Hepatocyte (in vitro differentiated cells): ENCODE results near the gene DHDH. TPM values are rescaled to one million over a fixed set of nuclear protein-coding genes. Genes with fewer than 3 reads are reported as not detected.
A peak's percentile ranks its signal among the peaks of the same experiment; 100 is the strongest.

Experiments used
- DNase-seq: peaks from one replicate; pipeline ENCODE4 v3.0.0-alpha.2; 2016; ENCODE audit warnings: low spot score
- H2AFZ ChIP-seq: fragments of 200-600 bp; sonication (generic); 2 replicates; pipeline ENCODE4 v1.6.0; 2016; ENCODE audit warnings: antibody characterized with exemption, mild to moderate bottlenecking
- H3K27ac ChIP-seq: fragments of 200-600 bp; sonication (generic); 2 replicates; pipeline ENCODE4 v1.5.1; 2016; ENCODE audit warnings: mild to moderate bottlenecking
- H3K27me3 ChIP-seq: fragments of 200-600 bp; sonication (generic); 2 replicates; pipeline ENCODE4 v1.6.1; 2016
- H3K36me3 ChIP-seq: fragments of 200-600 bp; sonication (generic); replicated peaks from 2 replicates; pipeline ENCODE4 v1.5.1; 2016; ENCODE audit warnings: low read depth; ENCODE audit not compliant: insufficient read depth
- H3K4me1 ChIP-seq: fragments of 200-600 bp; sonication (generic); 2 replicates; pipeline ENCODE4 v1.5.1; 2016; ENCODE audit warnings: mild to moderate bottlenecking, moderate library complexity; ENCODE audit not compliant: insufficient read depth
- H3K4me2 ChIP-seq: fragments of 200-600 bp; sonication (generic); 2 replicates; pipeline ENCODE4 v1.6.0; 2016
- H3K4me3 ChIP-seq: fragments of 200-600 bp; sonication (generic); 2 replicates; pipeline ENCODE4 v1.5.1; 2016; ENCODE audit warnings: mild to moderate bottlenecking
- H3K79me2 ChIP-seq: fragments of 200-600 bp; sonication (generic); 2 replicates; pipeline ENCODE4 v1.6.0; 2017; ENCODE audit warnings: mild to moderate bottlenecking
- H3K9me2 ChIP-seq: fragments of 200-600 bp; sonication (generic); replicated peaks from 2 replicates; pipeline ENCODE4 v1.6.0; 2017; ENCODE audit warnings: mild to moderate bottlenecking; ENCODE audit not compliant: insufficient read depth
- H3K9me3 ChIP-seq: fragments of 200-600 bp; sonication (generic); 2 replicates; pipeline ENCODE4 v1.5.1; 2016; ENCODE audit warnings: low read depth, mild to moderate bottlenecking
- H4K20me1 ChIP-seq: fragments of 200-600 bp; sonication (generic); 2 replicates; pipeline ENCODE4 v1.6.0; 2016; ENCODE audit warnings: mild to moderate bottlenecking; ENCODE audit not compliant: insufficient read depth, poor library complexity, severe bottlenecking
- CTCF ChIP-seq: fragments of 200-600 bp; sonication (generic); IDR thresholded peaks from 2 replicates; pipeline ENCODE4 v1.5.1; 2016; ENCODE audit warnings: antibody characterized with exemption, mild to moderate bottlenecking; ENCODE audit not compliant: poor library complexity
- EZH2 ChIP-seq: fragments of 200-600 bp; sonication (generic); IDR thresholded peaks from 2 replicates; pipeline ENCODE4 v1.6.1; 2016; ENCODE audit warnings: antibody characterized with exemption, mild to moderate bottlenecking, borderline replicate concordance
- EZH2phosphoT487 ChIP-seq: fragments of 200-600 bp; sonication (generic); IDR thresholded peaks from one replicate; pipeline ENCODE4 v1.6.1; 2018; ENCODE audit warnings: antibody characterized with exemption, mild to moderate bottlenecking, low read depth, moderate library complexity; ENCODE audit not compliant: unreplicated experiment, severe bottlenecking
- WGBS: methylation state at CpG from one replicate; pipeline ENCODE4 v1.1.6; 2016; ENCODE audit warnings: low lambda C conversion rate; ENCODE audit errors: missing lambda C conversion rate; 5-methylcytosine and 5-hydroxymethylcytosine counted together
- polyA plus RNA-seq: library from polyadenylated mRNA; unstranded; fragments of >200 nt; fragmentation: Nextera tagmentation; extraction: Ambion mirVana; gene quantifications from 2 replicates; pipeline ENCODE4 v1.2.1, GENCODE V29; 2016
- total RNA-seq: library from RNA; depleted of rRNA; stranded (reverse); fragments of >200 nt; gene quantifications from 2 replicates; pipeline ENCODE4 v1.2.3, GENCODE V29; 2014

DHDH gene
- total and polyA plus RNA-seq, 2 experiments from 2014 or later = 2.9 to 3.7 TPM

GRCh38 chr19:48965806-48966540 lies 32.5 kb downstream of the DHDH start:
- Histone ChIP-seq H3K9me3 (no peaks in the 10 kb centered on the region), H3K27me3 (no peaks in the 10 kb centered on the region), H3K79me2 (peaks cover 20% of the 10 kb centered on the region), H3K4me3 (peak overlapping the region; percentile 83), H2AFZ (no peak overlapping the region), H3K4me1 (peaks cover 27% of the 10 kb centered on the region), H3K27ac (peak overlapping the region; percentile 83), H4K20me1 (peaks cover 21% of the 10 kb centered on the region), H3K9me2 (no peaks in the 10 kb centered on the region), H3K4me2 (peak overlapping the region; percentile 85), H3K36me3 (no peaks in the 10 kb centered on the region)
- no peak for TF ChIP-seq CTCF
- TF ChIP-seq EZH2phosphoT487 = no peak
- no peak for TF ChIP-seq EZH2
- DNase-seq = peak; percentile 88
- WGBS = 12% methylated on average over 36 of the region's 36 CpGs

- Histone ChIP-seq H3K9me2 (no peaks in the 10 kb centered on the region), H2AFZ (no peak overlapping the region), H4K20me1 (peaks cover 21% of the 10 kb centered on the region), H3K4me3 (peak overlapping the region; percentile 83), H3K27ac (peak overlapping the region; percentile 83), H3K27me3 (no peaks in the 10 kb centered on the region), H3K4me1 (peaks cover 26% of the 10 kb centered on the region), H3K4me2 (peak overlapping the region; percentile 85), H3K36me3 (no peaks in the 10 kb centered on the region), H3K9me3 (no peaks in the 10 kb centered on the region), H3K79me2 (peaks cover 20% of the 10 kb centered on the region)
- TF ChIP-seq EZH2phosphoT487 (no peak), CTCF (no peak), EZH2 (no peak)
- 84% methylated on average over 10 of the region's 10 CpGs for WGBS
- no peak for DNase-seq
These were observed 33.2 kb downstream of the DHDH start for GRCh38 chr19:48966541-48967345.

GRCh38 chr19:48967346-48968178 lies 34.1 kb downstream of the DHDH start:
- no peaks in the 10 kb centered on the region for H3K9me2 ChIP-seq
- peak; percentile 71 for DNase-seq
- 83% methylated on average over 14 of the region's 14 CpGs for WGBS
- H3K4me2 ChIP-seq = peak overlapping the region; percentile 85
- no peaks in the 10 kb centered on the region for H3K27me3 ChIP-seq
- peak overlapping the region; percentile 83 for H3K27ac ChIP-seq
- H3K4me3 ChIP-seq = peak overlapping the region; percentile 83
- no peak for TF ChIP-seq EZH2phosphoT487
- TF ChIP-seq EZH2 = no peak
- no peak for TF ChIP-seq CTCF
- peaks cover 21% of the 10 kb centered on the region for H4K20me1 ChIP-seq
- H3K4me1 ChIP-seq = peaks cover 17% of the 10 kb centered on the region
- peaks cover 20% of the 10 kb centered on the region for H3K79me2 ChIP-seq
- no peaks in the 10 kb centered on the region for H3K36me3 ChIP-seq
- no peak overlapping the region for H2AFZ ChIP-seq
- no peaks in the 10 kb centered on the region for H3K9me3 ChIP-seq
